Suprapubic skin (tissue), 4 donors: ENCODE measurements around the gene KCTD13. TPM values are rescaled to one million over a fixed set of nuclear protein-coding genes. Genes with fewer than 3 reads are reported as not detected.
"Not testable (repeated sequence)": the region's sequence is repeated elsewhere in the genome, so short reads cannot be mapped to it uniquely, and the experiment has no call there.

Source experiments
- DNase-seq, 2 donors: peaks; one replicate each; pipeline ENCODE4 v3.0.0-alpha.2; 2019; ENCODE audit warnings: low spot score in 2 of 2
- H3K27ac ChIP-seq: fragments of 200-600 bp; sonication (generic); one replicate; pipeline ENCODE4 v1.5.1; 2019
- H3K27me3 ChIP-seq: fragments of 200-600 bp; sonication (generic); one replicate; pipeline ENCODE4 v1.5.1; 2019
- H3K36me3 ChIP-seq: fragments of 200-600 bp; sonication (generic); one replicate; pipeline ENCODE4 v1.5.1; 2019
- H3K4me1 ChIP-seq: fragments of 200-600 bp; sonication (generic); one replicate; pipeline ENCODE4 v1.5.1; 2019
- H3K4me3 ChIP-seq: fragments of 200-600 bp; sonication (generic); one replicate; pipeline ENCODE4 v1.5.1; 2019; ENCODE audit warnings: mild to moderate bottlenecking
- H3K9me3 ChIP-seq: fragments of 200-600 bp; sonication (generic); one replicate; pipeline ENCODE4 v1.5.1; 2019
- CTCF ChIP-seq, 2 donors: fragments of 200-600 bp in 1 of 2; fragments of 450-650 bp in 1 of 2; sonication (generic) in 1 of 2; IDR thresholded peaks; one replicate each; pipeline ENCODE4 v1.5.1; 2016 to 2019; ENCODE audit warnings: antibody characterized with exemption in 2 of 2, mild to moderate bottlenecking in 1 of 2, moderate library complexity in 1 of 2
- EP300 ChIP-seq: sonication (generic); formaldehyde crosslinking; IDR thresholded peaks from one replicate; pipeline ENCODE4 v1.6.1; 2017; ENCODE audit warnings: antibody characterized with exemption
- POLR2A ChIP-seq, 2 donors: fragments of 450-650 bp; IDR thresholded peaks; one replicate each; pipeline ENCODE4 v1.6.1; 2017; ENCODE audit warnings: antibody characterized with exemption in 2 of 2, mild to moderate bottlenecking in 2 of 2, moderate library complexity in 2 of 2
- POLR2AphosphoS5 ChIP-seq, 3 donors: sonication (generic); formaldehyde crosslinking; IDR thresholded peaks; one replicate each; pipeline ENCODE4 v1.6.1; 2017; ENCODE audit warnings: antibody characterized with exemption in 3 of 3
- WGBS: methylation state at CpG from one replicate; pipeline ENCODE4 v1.1.5; 2018; 5-methylcytosine and 5-hydroxymethylcytosine counted together
- total RNA-seq, 4 donors: library from RNA; depleted of rRNA; stranded (reverse); fragments of >200 nt; gene quantifications; one replicate each; pipeline ENCODE4 v1.1.0, GENCODE V29; 2016

Gene KCTD13
- total RNA-seq, 4 donors from 2014 or later: 20.3 to 43.9 (median 32.0) TPM

DNA sequence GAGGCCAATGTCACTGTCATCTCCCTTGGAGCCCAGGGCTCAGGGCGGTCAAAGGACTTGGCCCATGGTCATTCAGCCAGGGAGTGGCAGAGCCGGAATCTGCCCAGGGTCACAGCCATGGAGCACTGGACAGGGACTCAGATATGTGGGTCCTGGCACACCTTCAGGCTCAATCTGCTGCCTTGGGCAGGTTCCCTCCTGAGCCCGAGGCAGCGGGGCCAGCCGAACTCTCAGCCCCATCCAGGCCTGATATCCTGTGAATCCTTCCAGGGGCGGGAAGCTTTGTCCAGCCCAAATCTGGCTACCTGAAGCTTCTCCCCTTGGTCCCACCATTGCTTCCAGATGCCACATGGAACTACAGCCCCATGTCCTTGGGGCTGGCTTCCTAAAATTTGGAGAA is 50.8 kb downstream of the KCTD13 start:
- Histone ChIP-seq H3K27ac (no peak overlapping the region), H3K4me3 (no peak overlapping the region), H3K36me3 (no peaks in the 10 kb centered on the region), H3K4me1 (peaks cover 13% of the 10 kb centered on the region), H3K27me3 (peaks cover 37% of the 10 kb centered on the region), H3K9me3 (no peaks in the 10 kb centered on the region)
- no peak for TF ChIP-seq POLR2AphosphoS5 (IDR thresholded peaks at IDR 0.05)
- TF ChIP-seq POLR2A (IDR thresholded peaks at IDR 0.05): no peak
- no peak for TF ChIP-seq CTCF (IDR thresholded peaks at IDR 0.05)
- WGBS: 100% methylated on average over 1 of the region's 6 CpGs
- DNase-seq: no peak

DNA sequence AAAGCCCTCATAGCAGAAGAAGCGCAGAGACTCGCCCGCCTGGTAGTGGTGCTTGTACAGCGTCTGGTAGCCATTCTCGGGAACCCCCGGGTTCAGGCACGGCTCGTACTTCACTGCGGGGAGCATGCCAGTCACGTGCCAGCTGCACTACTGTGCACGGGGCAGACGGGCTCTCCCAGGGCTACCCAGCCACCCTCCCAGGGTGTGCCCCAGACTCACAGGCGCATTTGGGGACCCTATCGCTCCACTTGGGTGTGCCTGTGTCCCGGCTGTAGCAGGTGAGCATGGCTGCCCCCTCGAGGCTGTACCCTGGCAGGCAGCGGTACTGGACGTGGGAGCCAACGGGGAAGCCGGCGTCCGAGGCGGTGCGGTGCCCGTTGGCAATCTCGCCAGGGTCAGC is 52.7 kb downstream of the KCTD13 start:
- peaks cover 30% of the 10 kb centered on the region for H3K27me3 ChIP-seq
- no peaks in the 10 kb centered on the region for H3K36me3 ChIP-seq
- no peak overlapping the region for H3K4me3 ChIP-seq
- H3K27ac ChIP-seq: no peak overlapping the region
- TF ChIP-seq POLR2A (IDR thresholded peaks at IDR 0.05): no peak
- H3K4me1 ChIP-seq: peaks cover 13% of the 10 kb centered on the region
- no peaks in the 10 kb centered on the region for H3K9me3 ChIP-seq
- DNase-seq: no peak
- WGBS: 91% methylated on average over 16 of the region's 26 CpGs

GRCh38 chr16:29871822-29872546 is 54.0 kb downstream of the KCTD13 start:
- TF ChIP-seq EP300: no peak
- no peak for TF ChIP-seq CTCF (IDR thresholded peaks at IDR 0.05)
- no peak for TF ChIP-seq POLR2A (IDR thresholded peaks at IDR 0.05)
- no peak for TF ChIP-seq POLR2AphosphoS5 (IDR thresholded peaks at IDR 0.05)
- Histone ChIP-seq H3K4me3 (no peak overlapping the region), H3K9me3 (no peaks in the 10 kb centered on the region), H3K27ac (no peak overlapping the region), H3K4me1 (peaks cover 7% of the 10 kb centered on the region), H3K36me3 (no peaks in the 10 kb centered on the region), H3K27me3 (peaks cover 17% of the 10 kb centered on the region)
- 95% methylated on average over 10 of the region's 16 CpGs for WGBS
- DNase-seq: no peak

DNA sequence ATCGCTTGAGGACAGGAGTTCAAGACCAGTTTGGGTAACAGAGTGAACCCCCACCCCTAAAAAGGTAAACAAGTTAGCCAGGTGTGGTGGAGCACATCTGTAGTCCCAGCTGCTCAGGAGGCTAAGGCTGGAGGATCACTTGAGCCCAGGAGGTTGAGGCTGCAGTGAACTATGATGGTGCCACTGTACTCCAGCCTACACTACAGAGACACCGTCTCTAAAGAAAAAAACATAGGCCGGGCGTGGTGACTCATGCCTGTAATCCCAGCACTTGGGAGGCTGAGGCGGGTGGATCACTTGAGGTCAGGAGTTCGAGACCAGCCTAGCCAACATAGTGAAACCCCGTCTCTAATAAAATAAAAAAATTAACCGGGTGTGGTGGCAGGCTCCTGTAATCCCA is 57.0 kb downstream of the KCTD13 start:
- WGBS: 79% methylated on average over 8 of the region's 8 CpGs
- not testable (repeated sequence) for H3K27me3 ChIP-seq, H3K4me3 ChIP-seq, DNase-seq, H3K9me3 ChIP-seq, H3K27ac ChIP-seq, H3K36me3 ChIP-seq, H3K4me1 ChIP-seq

- Histone ChIP-seq H3K27ac (no peak overlapping the region), H3K36me3 (no peaks in the 10 kb centered on the region), H3K27me3 (no peaks in the 10 kb centered on the region), H3K9me3 (no peaks in the 10 kb centered on the region), H3K4me1 (peaks cover 3% of the 10 kb centered on the region), H3K4me3 (no peak overlapping the region)
- DNase-seq: no peak
- WGBS: 68% methylated on average over 8 of the region's 8 CpGs
- no peak for TF ChIP-seq EP300
- no peak for TF ChIP-seq POLR2A (IDR thresholded peaks at IDR 0.05)
- no peak for TF ChIP-seq CTCF (IDR thresholded peaks at IDR 0.05)
- no peak for TF ChIP-seq POLR2AphosphoS5 (IDR thresholded peaks at IDR 0.05)
Observed at GRCh38 chr16:29868396-29869009, 57.5 kb downstream of the KCTD13 start.

- H3K27me3 ChIP-seq: no peaks in the 10 kb centered on the region
- WGBS: 84% methylated on average over 7 of the region's 9 CpGs
- H3K9me3 ChIP-seq: no peaks in the 10 kb centered on the region
- no peak overlapping the region for H3K4me3 ChIP-seq
- no peak for DNase-seq
- no peak for TF ChIP-seq POLR2A (IDR thresholded peaks at IDR 0.05)
- no peak for TF ChIP-seq CTCF (IDR thresholded peaks at IDR 0.05)
- TF ChIP-seq EP300: no peak
- no peak for TF ChIP-seq POLR2AphosphoS5 (IDR thresholded peaks at IDR 0.05)
- no peak overlapping the region for H3K27ac ChIP-seq
- peaks cover 19% of the 10 kb centered on the region for H3K36me3 ChIP-seq
- H3K4me1 ChIP-seq: peaks cover 22% of the 10 kb centered on the region
Observed at GRCh38 chr16:29864205-29864604, 61.8 kb downstream of the KCTD13 start.
